NCI-H2081 (cell line): ENCODE results near the gene CLDN5.
A peak's percentile ranks its signal among the peaks of the same experiment; 100 is the strongest.
"Not testable (repeated sequence)": the region's sequence is repeated elsewhere in the genome, so short reads cannot be mapped to it uniquely, and the experiment has no call there.

Experiments
- DNase-seq, 2 experiments: peaks; one replicate each; lab custom pipeline; 2025; lab: John Stamatoyannopoulos, UW

Gene CLDN5

GRCh38 chr22:19548427-19548826 lies 24.2 kb upstream of the CLDN5 start:
- DNase-seq, result not testable (repeated sequence)

GRCh38 chr22:19547620-19548019 lies 23.4 kb upstream of the CLDN5 start:
- DNase-seq, result no peak

GRCh38 chr22:19546680-19547079 lies 22.5 kb upstream of the CLDN5 start:
- no peak for DNase-seq

GRCh38 chr22:19545935-19546207 lies 21.7 kb upstream of the CLDN5 start:
- no peak for DNase-seq

- DNase-seq, result no peak
These were observed 19.9 kb upstream of the CLDN5 start for GRCh38 chr22:19543970-19544708.

- DNase-seq, result no peak
These were observed 16.2 kb upstream of the CLDN5 start for GRCh38 chr22:19540394-19540793.

GRCh38 chr22:19537941-19538488 lies 13.8 kb upstream of the CLDN5 start:
- DNase-seq, result no peak

- DNase-seq, result no peak
These were observed 12.4 kb upstream of the CLDN5 start for GRCh38 chr22:19536564-19536963.

GRCh38 chr22:19535001-19535400 lies 10.8 kb upstream of the CLDN5 start:
- no peak for DNase-seq

GRCh38 chr22:19533857-19534256 lies 9.6 kb upstream of the CLDN5 start:
- no peak for DNase-seq

GRCh38 chr22:19533049-19533626 lies 8.9 kb upstream of the CLDN5 start:
- no peak for DNase-seq

GRCh38 chr22:19531327-19531726 lies 7.1 kb upstream of the CLDN5 start:
- not testable (repeated sequence) for DNase-seq

- no peak for DNase-seq
These were observed 6.5 kb upstream of the CLDN5 start for GRCh38 chr22:19530751-19531150.

GRCh38 chr22:19529811-19530210 lies 5.6 kb upstream of the CLDN5 start:
- no peak for DNase-seq

GRCh38 chr22:19527861-19528417 lies 3.7 kb upstream of the CLDN5 start:
- DNase-seq, result no peak

GRCh38 chr22:19527321-19527721 lies 3.1 kb upstream of the CLDN5 start:
- DNase-seq, result no peak

- no peak for DNase-seq
These were observed 2.5 kb upstream of the CLDN5 start for GRCh38 chr22:19526702-19527111.

- DNase-seq, result no peak
These were observed 2.0 kb upstream of the CLDN5 start for GRCh38 chr22:19526076-19526701.

- DNase-seq, result no peak
These were observed 1.5 kb upstream of the CLDN5 start for GRCh38 chr22:19525666-19526065.

- DNase-seq, result no peak
These were observed 978 bp upstream of the CLDN5 start for GRCh38 chr22:19525116-19525660.

- DNase-seq, result no peak
These were observed 705 bp downstream of the CLDN5 start for GRCh38 chr22:19523240-19524169.

GRCh38 chr22:19522881-19523239 lies 1.4 kb downstream of the CLDN5 start:
- peak in 1 of 2 experiments; percentile 20 for DNase-seq
